ENCODE data around the gene ZRANB2. TPM values are rescaled to one million over a fixed set of nuclear protein-coding genes. Genes with fewer than 3 reads are reported as not detected.
A peak's percentile ranks its signal among the peaks of the same experiment; 100 is the strongest.

Gene ZRANB2
- total and polyA plus RNA-seq, 10 of the 15 experiments (the other 5 are each of a cell fraction or from before 2014, with no cell fraction given), result 68.4 to 189 (median 138) TPM

DNA sequence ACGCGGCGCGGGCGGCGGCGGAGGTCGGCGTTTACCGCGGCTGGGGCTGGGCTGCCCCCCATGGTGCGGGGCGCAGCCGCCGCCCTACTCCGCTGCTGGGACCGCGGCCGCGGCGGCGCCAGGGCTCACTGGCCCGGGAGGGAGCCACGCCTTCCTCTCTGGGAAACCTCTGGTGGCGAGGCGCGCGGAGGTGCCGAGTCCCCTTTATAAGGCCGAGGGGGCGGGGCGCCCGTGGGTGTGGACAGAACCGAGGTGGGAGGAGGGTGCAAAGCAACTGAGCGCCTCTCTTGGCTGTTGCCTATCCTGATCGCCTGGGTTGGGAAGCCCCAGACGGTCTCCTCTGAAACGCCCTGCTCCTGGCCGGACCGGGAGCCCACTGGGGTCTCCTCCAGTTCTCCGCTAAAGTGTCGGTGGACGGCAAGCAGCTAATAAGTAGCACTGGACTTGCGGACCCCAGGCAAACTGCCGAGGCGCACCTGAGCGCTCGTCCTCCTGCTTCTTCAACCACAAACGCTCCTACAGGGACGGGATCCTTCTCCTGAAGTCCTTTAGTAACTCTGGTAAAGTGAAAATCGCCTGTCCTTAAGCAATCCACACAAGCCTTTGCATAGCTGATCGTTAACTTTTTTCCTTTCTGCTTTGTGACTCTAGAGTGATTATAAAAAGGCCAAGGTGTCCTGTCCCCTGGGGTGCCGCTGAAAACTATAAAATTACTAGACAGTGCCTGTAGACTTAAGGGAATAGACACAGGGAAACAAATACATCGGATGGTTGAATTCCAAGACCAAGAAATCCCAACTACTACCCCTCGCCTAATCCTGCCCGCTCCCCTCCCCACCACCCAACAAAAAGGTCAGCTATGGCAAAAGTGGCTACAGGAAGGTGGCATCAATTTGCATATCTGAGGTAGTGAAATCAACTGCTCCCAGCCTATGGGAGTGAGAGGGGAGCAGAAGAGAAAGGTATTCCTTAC is 32.9 kb downstream of the ZRANB2 start, which contains the start of gene PTGER3:
Gene PTGER3 (minus strand): TSS at position 182 of the 973 bp plus-strand sequence. CDS start 239 bp downstream, outside the sequence.
- 18% methylated on average over 56 of the region's 56 CpGs for WGBS (ENCODE audit: insufficient coverage, insufficient replicate concordance, low lambda C conversion rate, missing lambda C conversion rate)
- RAD21 ChIA-PET (ENCODE audit: unreplicated experiment), result no interaction called here
- H3K4me1 ChIP-seq (ENCODE audit: control insufficient read depth, insufficient read depth, low read length), result no peaks in the 10 kb centered on the region
- CTCF ChIA-PET, result interaction anchor here (4.2 kb wide), 1 partner anchor 362 kb away, joined by 33 read pairs; no protein-coding TSS in a partner anchor
- BruUV-seq (replicated peaks), result no TSS peak
- H3K9ac ChIP-seq (ENCODE audit: control insufficient read depth, insufficient read depth, low read length), result no peak within 1 kb of the TSS
- no peak within 1 kb of the TSS for H3K27ac ChIP-seq (ENCODE audit: control insufficient read depth, insufficient read depth)
- POLR2A ChIA-PET, result no interaction called here
- H2AFZ ChIP-seq (ENCODE audit: control insufficient read depth, low read depth, low read length), result no peak within 1 kb of the TSS
- DNase-seq (ENCODE audit: low read depth, low spot score) (no peak), FAIRE-seq (no peak), ATAC-seq (peak; percentile 47)
- no peak within 1 kb of the TSS for H3K4me2 ChIP-seq (ENCODE audit: control insufficient read depth, insufficient read depth)
- peaks cover 7 to 8% of the 10 kb centered on the region in 2 experiments for H3K27me3 ChIP-seq (replicated peaks in 1 of 2; ENCODE audit: control insufficient read depth in 2 of 2, insufficient read depth in 2 of 2, low read length in 1 of 2)
- in situ Hi-C loops (cut with MboI), result no loop called here
- TF ChIP-seq RUNX3 (IDR thresholded peaks at IDR 0.05; ENCODE audit: low read length) (no peak), NFYB (IDR thresholded peaks at IDR 0.05; ENCODE audit: insufficient read depth, low read depth, low read length) (no peak), RCOR1 (conservative IDR thresholded peaks at IDR 0.05; ENCODE audit: low read depth, low read length) (no peak), EGR1 (IDR thresholded peaks at IDR 0.05; ENCODE audit: borderline replicate concordance in 1 of 2, low read depth in 2 of 2, low read length in 2 of 2) (no peak)
- H3K9me3 ChIP-seq (replicated peaks; ENCODE audit: control insufficient read depth, insufficient read depth, low read length), result no peaks in the 10 kb centered on the region
- intact Hi-C loops (cut with micrococcal nuclease; ENCODE audit: unreplicated experiment), result no loop called here
- no peaks in the 10 kb centered on the region for H4K20me1 ChIP-seq (ENCODE audit: control insufficient read depth, insufficient read depth)
- SMC1A ChIA-PET (ENCODE audit: uncharacterized antibody, unreplicated experiment), result interaction anchor here (2.9 kb wide), 1 partner anchor 363 kb away, joined by 10 read pairs; no protein-coding TSS in a partner anchor
- no peak within 1 kb of the TSS for H3K4me3 ChIP-seq
- no peaks in the 10 kb centered on the region for H3K79me2 ChIP-seq (ENCODE audit: control insufficient read depth, insufficient read depth, low read length)
- H3K36me3 ChIP-seq (ENCODE audit: control insufficient read depth in 2 of 2, insufficient read depth in 2 of 2, low read length in 1 of 2), result no peaks in the 10 kb centered on the region

Measured in GM12878 (cell line).